Activated CD8-positive, alpha-beta T cell treated with anti-CD3 and anti-CD28 coated beads for 36 hours (primary cell): ENCODE data around the gene XRCC6. TPM values are rescaled to one million over a fixed set of nuclear protein-coding genes. Genes with fewer than 3 reads are reported as not detected.

Experiments
- ATAC-seq: fragments of 200-7000 bp; cut with Tn5 transposase; one replicate; pipeline ENCODE4 v1.10.0; 2021; ENCODE audit warnings: mild to moderate bottlenecking, moderate library complexity
- CTCF ChIA-PET: fragments of 350-600 bp; sonication (Branson Sonifier 250); formaldehyde crosslinking; loops from one replicate; lab custom pipeline; 2021; ENCODE audit warnings: antibody characterized with exemption; lab: Charles Lee
- POLR2A ChIA-PET: fragments of 350-600 bp; sonication (Branson Sonifier 250); formaldehyde crosslinking; loops from one replicate; lab custom pipeline; 2021; ENCODE audit warnings: antibody characterized with exemption; lab: Charles Lee
- DNase-seq: peaks from one replicate; pipeline ENCODE4 v3.0.0-alpha.2; 2020
- H3K27ac Mint-ChIP-seq: one replicate; pipeline ENCODE4 v1.8.0; 2021; ENCODE audit warnings: mild to moderate bottlenecking, mixed read lengths
- H3K27me3 Mint-ChIP-seq: one replicate; pipeline ENCODE4 v1.8.0; 2021; ENCODE audit warnings: mixed read lengths
- H3K36me3 Mint-ChIP-seq: one replicate; pipeline ENCODE4 v1.8.0; 2021; ENCODE audit warnings: low read depth, mixed read lengths
- H3K4me1 Mint-ChIP-seq: one replicate; pipeline ENCODE4 v1.8.0; 2021; ENCODE audit warnings: low read depth, mixed read lengths
- H3K4me3 Mint-ChIP-seq: one replicate; pipeline ENCODE4 v1.8.0; 2021; ENCODE audit warnings: mild to moderate bottlenecking, moderate library complexity, mixed read lengths
- H3K9me3 Mint-ChIP-seq: one replicate; pipeline ENCODE4 v1.8.0; 2021; ENCODE audit warnings: mixed read lengths
- CTCF ChIP-seq: fragments of 200-600 bp; IDR thresholded peaks from one replicate; pipeline ENCODE4 v1.8.0; 2022; ENCODE audit warnings: antibody characterized with exemption, mild to moderate bottlenecking
- intact Hi-C: fragments of 100-400 bp; cut with micrococcal nuclease; formaldehyde crosslinking; loops from one replicate; pipeline ENCODE4 v1.10.0; 2022
- total RNA-seq, 2 experiments: library from RNA; stranded (reverse); gene quantifications; one replicate each; pipeline ENCODE4 v1.2.3, GENCODE V29; 2021

The XRCC6 gene
- total RNA-seq, 2 experiments from 2014 or later: 424 to 425 TPM

- Mint-ChIP-seq H3K27ac (no peak overlapping the region), H3K36me3 (peaks cover 44% of the 10 kb centered on the region), H3K9me3 (no peaks in the 10 kb centered on the region), H3K27me3 (no peaks in the 10 kb centered on the region), H3K4me1 (peaks cover 5% of the 10 kb centered on the region), H3K4me3 (no peak overlapping the region)
- intact Hi-C loops: no loop called here
- CTCF ChIA-PET: interaction anchor here (0.8 to 1.2 kb wide), 2 partner anchors 12 to 24 kb away, joined by 3 read pairs; no protein-coding TSS in a partner anchor
- no peak for ATAC-seq
- POLR2A ChIA-PET: interaction anchor here (1.1 to 1.5 kb wide), 3 partner anchors 15 to 18 kb away, joined by 3 to 4 read pairs (median 4); no protein-coding TSS in a partner anchor
- no peak for DNase-seq
- TF ChIP-seq CTCF: no peak
These were observed 21.4 kb downstream of the XRCC6 start for GRCh38 chr22:41642331-41643110.

GRCh38 chr22:41647771-41648170 lies 26.7 kb downstream of the XRCC6 start:
- POLR2A ChIA-PET: no interaction called here

GRCh38 chr22:41648432-41648831 lies 27.3 kb downstream of the XRCC6 start:
- Mint-ChIP-seq H3K9me3 (no peaks in the 10 kb centered on the region), H3K27ac (peak overlapping the region; percentile 72), H3K36me3 (peaks cover 37% of the 10 kb centered on the region), H3K27me3 (no peaks in the 10 kb centered on the region), H3K4me3 (no peak overlapping the region), H3K4me1 (peaks cover 13% of the 10 kb centered on the region)
- intact Hi-C loops: no loop called here
- ChIA-PET POLR2A (interaction anchor here (1.2 kb wide), 1 partner anchor 10 kb away, joined by 3 read pairs; no protein-coding TSS in a partner anchor), CTCF (interaction anchor here (2.0 kb wide), 1 partner anchor 19 kb away, joined by 6 read pairs; no protein-coding TSS in a partner anchor)
- no peak for DNase-seq
- ATAC-seq: no peak
- TF ChIP-seq CTCF: no peak

More at GRCh38 chr22:41647771-41648170, 26.7 kb downstream of the XRCC6 start:
- Mint-ChIP-seq H3K27me3 (no peaks in the 10 kb centered on the region), H3K4me1 (peaks cover 13% of the 10 kb centered on the region), H3K9me3 (no peaks in the 10 kb centered on the region), H3K27ac (peak overlapping the region; percentile 72), H3K36me3 (peaks cover 36% of the 10 kb centered on the region), H3K4me3 (no peak overlapping the region)
- TF ChIP-seq CTCF: no peak
- CTCF ChIA-PET: interaction anchor here (2.0 kb wide), 1 partner anchor 19 kb away, joined by 6 read pairs; no protein-coding TSS in a partner anchor
- no peak for DNase-seq
- intact Hi-C loops: no loop called here
- no peak for ATAC-seq

DNA sequence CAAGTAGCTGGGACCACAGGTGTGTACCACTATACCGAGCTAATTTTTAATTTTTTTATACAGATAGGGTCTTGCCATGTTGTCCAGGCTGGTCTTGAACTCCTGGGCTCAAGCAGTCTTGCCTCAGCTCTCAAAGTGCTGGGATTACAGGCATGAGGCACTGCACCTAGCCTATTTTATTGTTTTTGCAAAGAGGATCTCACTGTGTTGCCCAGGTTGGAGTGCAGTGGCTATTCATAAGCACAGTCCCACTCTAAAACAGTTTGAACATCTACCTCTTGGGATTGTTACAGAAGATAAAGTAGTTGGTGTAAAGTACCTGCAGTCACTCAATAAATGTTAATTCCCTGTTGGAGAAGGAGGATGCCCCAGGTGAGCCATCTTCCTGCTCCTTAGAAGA lies 29.1 kb downstream of the XRCC6 start:
- no peak for TF ChIP-seq CTCF
- ChIA-PET CTCF (interaction anchor here (1.8 kb wide), 1 partner anchor 17 kb away, joined by 9 read pairs; no protein-coding TSS in a partner anchor), POLR2A (interaction anchor here (0.7 to 2.3 kb wide), 4 partner anchors 11 to 89 kb away, joined by 3 to 10 read pairs (median 3); partner anchors contain the start of genes DESI1 and XRCC6)
- intact Hi-C loops: no loop called here
- H3K27me3 Mint-ChIP-seq: no peaks in the 10 kb centered on the region
- no peaks in the 10 kb centered on the region for H3K9me3 Mint-ChIP-seq
- no peak overlapping the region for H3K4me3 Mint-ChIP-seq
- H3K36me3 Mint-ChIP-seq: peaks cover 47% of the 10 kb centered on the region
- DNase-seq (no peak), ATAC-seq (no peak)
- H3K4me1 Mint-ChIP-seq: peaks cover 13% of the 10 kb centered on the region
- no peak overlapping the region for H3K27ac Mint-ChIP-seq
